ENCODE data around the gene RAB6A. TPM values are rescaled to one million over a fixed set of nuclear protein-coding genes. Genes with fewer than 3 reads are reported as not detected.

Gene RAB6A
- total RNA-seq, 1 donor, result 145 TPM

GRCh38 chr11:73663604-73664495 lies 97.0 kb downstream of the RAB6A start:
- H3K4me3 ChIP-seq (ENCODE audit: insufficient read depth, low read length), result no peak overlapping the region
- H2AFZ ChIP-seq (ENCODE audit: low read length), result no peak overlapping the region
- no peak overlapping the region for H3K4me2 ChIP-seq (ENCODE audit: insufficient read depth, low read length)
- H3K9me3 ChIP-seq (ENCODE audit: low read depth, low read length), result no peaks in the 10 kb centered on the region
- H3K79me2 ChIP-seq (ENCODE audit: insufficient read depth, low read length), result no peaks in the 10 kb centered on the region
- peaks cover 14% of the 10 kb centered on the region for H3K4me1 ChIP-seq (ENCODE audit: insufficient read depth, low read length)
- TF ChIP-seq CTCF (IDR thresholded peaks at IDR 0.05; ENCODE audit: extremely low read depth, low read depth, low read length), result no peak
- no peaks in the 10 kb centered on the region for H3K36me3 ChIP-seq (ENCODE audit: insufficient read depth, low read length)
- H4K20me1 ChIP-seq (ENCODE audit: insufficient read depth, low read length), result no peaks in the 10 kb centered on the region
- no peaks in the 10 kb centered on the region for H3K27me3 ChIP-seq (ENCODE audit: insufficient read depth, low read length)
- DNase-seq (ENCODE audit: insufficient read length, low spot score, missing footprints), result no peak
- no peak overlapping the region for H3K27ac ChIP-seq (ENCODE audit: low read depth, low read length)

GRCh38 chr11:73662445-73663157 lies 98.3 kb downstream of the RAB6A start:
- H3K27ac ChIP-seq (ENCODE audit: low read depth, low read length), result no peak overlapping the region
- no peaks in the 10 kb centered on the region for H3K27me3 ChIP-seq (ENCODE audit: insufficient read depth, low read length)
- TF ChIP-seq CTCF (IDR thresholded peaks at IDR 0.05; ENCODE audit: extremely low read depth, low read depth, low read length), result no peak
- H3K4me2 ChIP-seq (ENCODE audit: insufficient read depth, low read length), result no peak overlapping the region
- H2AFZ ChIP-seq (ENCODE audit: low read length), result no peak overlapping the region
- no peaks in the 10 kb centered on the region for H3K36me3 ChIP-seq (ENCODE audit: insufficient read depth, low read length)
- peaks cover 14% of the 10 kb centered on the region for H3K4me1 ChIP-seq (ENCODE audit: insufficient read depth, low read length)
- H4K20me1 ChIP-seq (ENCODE audit: insufficient read depth, low read length), result no peaks in the 10 kb centered on the region
- no peak overlapping the region for H3K4me3 ChIP-seq (ENCODE audit: insufficient read depth, low read length)
- peak; percentile 73 for DNase-seq (ENCODE audit: insufficient read length, low spot score, missing footprints)
- H3K9me3 ChIP-seq (ENCODE audit: low read depth, low read length), result no peaks in the 10 kb centered on the region
- H3K79me2 ChIP-seq (ENCODE audit: insufficient read depth, low read length), result no peaks in the 10 kb centered on the region

- Histone ChIP-seq H4K20me1 (ENCODE audit: insufficient read depth, low read length) (no peaks in the 10 kb centered on the region), H3K4me2 (ENCODE audit: insufficient read depth, low read length) (peak overlapping the region; percentile 94), H3K36me3 (ENCODE audit: insufficient read depth, low read length) (no peaks in the 10 kb centered on the region), H3K4me1 (ENCODE audit: insufficient read depth, low read length) (peaks cover 14% of the 10 kb centered on the region), H3K79me2 (ENCODE audit: insufficient read depth, low read length) (no peaks in the 10 kb centered on the region), H3K27ac (ENCODE audit: low read depth, low read length) (peak overlapping the region; percentile 45), H3K9me3 (ENCODE audit: low read depth, low read length) (no peaks in the 10 kb centered on the region), H3K4me3 (ENCODE audit: insufficient read depth, low read length) (peak overlapping the region; percentile 72), H3K27me3 (ENCODE audit: insufficient read depth, low read length) (no peaks in the 10 kb centered on the region), H2AFZ (ENCODE audit: low read length) (peak overlapping the region; percentile 92)
- TF ChIP-seq CTCF (IDR thresholded peaks at IDR 0.05; ENCODE audit: extremely low read depth, low read depth, low read length), result peak; percentile 92
- peak; percentile 99 for DNase-seq (ENCODE audit: insufficient read length, low spot score, missing footprints)
Observed at GRCh38 chr11:73661035-73661628, 99.7 kb downstream of the RAB6A start.
